Stimulated activated CD8-positive, alpha-beta memory T cell treated with anti-CD3 and anti-CD28 coated beads, Interleukin-4, amount 100 ng/mL, for 24 hours (primary cell): ENCODE measurements around the gene CD6.

Source experiments
- DNase-seq: peaks from one replicate; pipeline ENCODE4 v3.0.0-alpha.2; 2020; ENCODE audit warnings: low read depth

CD6 gene

GRCh38 chr11:61028135-61028729, 56.8 kb downstream of the CD6 start:
- DNase-seq = peak; percentile 52

DNA sequence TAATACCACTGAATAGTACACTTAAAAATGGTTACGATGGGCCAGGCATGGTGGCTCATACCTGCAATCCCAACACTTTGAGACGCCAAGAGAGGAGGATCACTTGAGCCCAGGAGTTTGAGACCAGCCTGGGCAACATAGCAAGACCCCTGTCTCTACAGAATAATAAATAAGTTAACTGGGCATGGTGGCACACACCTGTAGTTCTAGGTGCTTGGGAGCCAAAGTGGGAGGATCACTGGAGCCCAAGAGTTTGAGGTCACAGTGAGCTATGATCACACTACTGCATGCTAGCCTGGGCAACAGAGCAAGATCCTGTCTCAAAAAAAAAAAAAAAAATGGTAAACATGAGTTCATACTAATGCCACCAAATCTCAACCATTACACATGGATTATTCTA, 61.3 kb downstream of the CD6 start:
- no peak for DNase-seq

- DNase-seq = no peak
These were observed 61.9 kb downstream of the CD6 start for GRCh38 chr11:61033417-61033816.

- DNase-seq = no peak
These were observed 62.6 kb downstream of the CD6 start for GRCh38 chr11:61034111-61034510.

DNA sequence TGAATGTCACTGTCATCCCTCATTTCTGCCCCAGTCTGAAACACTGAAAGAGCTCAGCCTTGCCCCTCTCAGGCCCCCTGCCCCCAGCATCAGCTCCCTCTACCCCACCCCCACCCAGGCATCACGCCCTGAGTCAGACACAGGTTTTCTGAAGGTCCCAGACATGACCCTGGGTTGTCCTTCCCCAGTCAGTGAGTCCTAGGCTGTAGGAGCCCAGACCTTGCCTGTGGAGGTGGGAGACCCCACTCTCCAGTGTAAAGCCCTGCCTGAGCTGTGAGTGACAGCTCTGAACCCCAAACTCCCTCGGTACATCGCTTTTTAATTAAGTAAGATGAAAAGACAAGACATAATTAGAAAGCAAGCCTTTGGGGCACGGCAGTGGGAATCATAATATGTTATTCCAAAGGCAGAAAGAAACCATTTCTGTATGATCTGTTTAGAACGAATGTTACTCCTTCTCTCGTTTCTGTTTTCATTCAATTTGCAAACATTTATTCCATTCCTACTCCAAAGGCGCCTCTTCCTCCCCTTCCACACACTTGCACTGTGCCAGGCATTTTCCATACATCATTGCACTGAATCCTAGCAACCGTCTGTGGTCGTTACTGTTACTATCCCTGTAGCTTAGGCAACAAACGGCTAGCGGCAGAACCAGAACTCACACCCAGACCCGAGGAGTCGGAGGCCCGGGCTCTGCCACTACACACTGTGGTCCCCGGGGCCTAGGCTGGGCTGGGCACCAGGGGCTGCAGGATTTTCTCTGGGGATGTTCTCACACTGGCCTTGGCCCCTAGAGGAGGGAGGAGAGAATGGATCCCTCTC, 63.4 kb downstream of the CD6 start:
- no peak for DNase-seq

- no peak for DNase-seq
These were observed 64.0 kb downstream of the CD6 start for GRCh38 chr11:61035526-61035835.

GRCh38 chr11:61037441-61038093, 66.1 kb downstream of the CD6 start:
- DNase-seq = no peak

- no peak for DNase-seq
These were observed 68.4 kb downstream of the CD6 start for GRCh38 chr11:61039916-61040315.

- DNase-seq = peak; percentile 60
These were observed 70.5 kb downstream of the CD6 start for GRCh38 chr11:61041755-61042518.

- no peak for DNase-seq
These were observed 71.1 kb downstream of the CD6 start for GRCh38 chr11:61042537-61042936.

DNA sequence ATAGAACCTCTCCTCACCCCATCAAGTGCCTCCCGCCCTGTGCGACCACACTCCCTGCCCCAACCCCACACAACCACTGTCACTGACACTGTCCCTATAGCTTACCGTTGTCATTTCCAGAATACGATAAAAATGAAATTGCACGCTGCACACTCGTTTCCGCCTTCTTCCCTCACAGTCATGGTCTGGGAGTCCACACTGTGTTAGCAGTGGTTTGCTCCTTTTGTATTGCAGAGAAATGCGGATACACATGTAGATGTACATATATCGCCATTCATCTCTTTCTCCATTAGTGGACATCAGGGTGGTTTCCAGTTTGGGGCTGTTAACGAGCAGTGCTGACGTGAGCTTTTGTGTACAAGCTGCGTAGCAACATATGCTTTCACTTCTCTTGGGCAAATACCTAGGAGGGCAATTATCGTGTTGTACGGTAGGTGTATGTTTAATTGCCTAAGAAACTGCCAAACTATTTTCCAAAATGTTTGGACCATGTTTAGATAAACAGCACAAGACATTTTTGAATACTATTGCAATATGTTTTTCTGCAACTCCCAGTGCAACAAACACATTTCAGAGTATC, 71.6 kb downstream of the CD6 start:
- DNase-seq = no peak

DNA sequence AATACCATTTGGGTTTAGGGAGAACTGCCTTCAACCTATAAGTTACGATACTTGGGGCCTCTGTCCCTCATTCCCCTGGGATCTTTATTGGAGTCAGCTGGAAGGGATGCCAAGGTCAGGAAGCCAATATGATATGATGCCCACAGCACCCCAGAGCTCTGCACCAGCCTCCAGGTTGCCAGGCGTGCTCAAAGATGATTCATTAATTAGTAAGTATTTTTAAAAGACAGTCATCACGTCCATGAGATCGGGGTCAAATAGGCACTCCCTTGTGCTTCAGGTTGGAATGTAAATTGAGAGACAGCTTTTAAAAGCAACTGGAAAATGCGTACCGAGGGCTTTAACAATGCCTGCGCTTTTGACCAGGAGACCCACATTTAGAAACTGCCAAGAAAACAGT, 73.8 kb downstream of the CD6 start:
- no peak for DNase-seq

GRCh38 chr11:61046833-61047232, 75.4 kb downstream of the CD6 start:
- no peak for DNase-seq

GRCh38 chr11:61048368-61049062, 77.0 kb downstream of the CD6 start:
- DNase-seq = no peak

DNA sequence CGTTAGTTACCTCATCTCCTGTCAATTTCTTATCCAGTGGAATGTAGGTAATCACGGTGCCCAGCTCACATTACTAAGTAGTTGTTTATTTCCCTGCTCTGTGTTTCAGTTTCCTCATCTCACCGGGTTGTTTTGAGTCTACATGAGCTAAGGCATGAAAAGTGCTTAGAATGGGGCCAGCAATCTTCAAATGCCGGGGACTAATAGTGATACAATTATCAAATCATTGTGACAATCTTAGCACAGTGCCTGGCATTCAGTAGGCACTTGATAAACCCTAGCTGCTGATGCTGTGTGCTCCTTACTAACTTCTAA, 77.5 kb downstream of the CD6 start:
- no peak for DNase-seq

DNA sequence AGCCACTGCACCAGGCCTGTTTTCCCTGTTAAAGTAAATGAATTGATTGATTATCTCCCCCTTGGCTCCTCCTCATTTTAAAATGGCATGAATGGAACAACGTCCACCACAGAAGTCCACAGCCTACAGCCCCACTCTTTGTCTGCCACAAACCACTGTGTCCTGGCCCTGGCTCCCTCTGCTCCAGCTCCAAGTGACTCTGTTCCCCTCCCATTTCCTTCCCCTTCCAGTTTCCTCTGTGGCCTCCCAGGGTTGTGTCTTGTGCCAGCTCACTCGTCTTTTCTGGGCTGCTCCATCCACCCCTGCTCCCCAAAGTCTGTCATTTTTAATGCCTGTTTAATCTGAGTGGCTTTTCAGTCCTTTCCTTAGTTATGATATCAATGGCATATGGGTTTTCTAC, 78.4 kb downstream of the CD6 start:
- no peak for DNase-seq

GRCh38 chr11:61052182-61052972, 80.9 kb downstream of the CD6 start:
- DNase-seq = no peak

GRCh38 chr11:61053191-61053590, 81.7 kb downstream of the CD6 start:
- DNase-seq = no peak

DNA sequence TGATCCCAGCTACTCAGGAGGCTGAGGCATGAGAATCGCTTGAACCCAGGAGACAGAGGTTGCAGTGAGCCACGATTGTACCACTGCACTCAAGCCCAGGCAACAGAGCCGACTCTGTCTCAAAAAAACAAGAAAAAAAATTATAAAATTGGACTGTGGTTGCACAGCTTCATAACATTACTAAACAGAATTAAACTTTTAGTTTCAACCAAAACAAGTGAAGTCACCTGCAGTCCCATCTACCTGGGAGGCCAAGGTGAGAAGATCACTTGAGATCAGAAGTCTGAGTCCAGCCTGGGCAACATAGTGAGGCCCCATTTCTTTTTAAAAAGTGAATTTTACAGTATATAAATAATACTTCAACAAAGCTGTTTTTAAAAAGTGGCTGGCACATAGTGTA, 83.0 kb downstream of the CD6 start:
- no peak for DNase-seq

- no peak for DNase-seq
These were observed 83.6 kb downstream of the CD6 start for GRCh38 chr11:61054927-61055562.

- DNase-seq = no peak
These were observed 84.3 kb downstream of the CD6 start for GRCh38 chr11:61055776-61056175.
